ENCODE measurements around the gene CTSW. TPM values are rescaled to one million over a fixed set of nuclear protein-coding genes. Genes with fewer than 3 reads are reported as not detected.

The CTSW gene
- polyA plus RNA-seq, 3 donors: 0.71 to 1.3 (median 0.78) TPM

DNA sequence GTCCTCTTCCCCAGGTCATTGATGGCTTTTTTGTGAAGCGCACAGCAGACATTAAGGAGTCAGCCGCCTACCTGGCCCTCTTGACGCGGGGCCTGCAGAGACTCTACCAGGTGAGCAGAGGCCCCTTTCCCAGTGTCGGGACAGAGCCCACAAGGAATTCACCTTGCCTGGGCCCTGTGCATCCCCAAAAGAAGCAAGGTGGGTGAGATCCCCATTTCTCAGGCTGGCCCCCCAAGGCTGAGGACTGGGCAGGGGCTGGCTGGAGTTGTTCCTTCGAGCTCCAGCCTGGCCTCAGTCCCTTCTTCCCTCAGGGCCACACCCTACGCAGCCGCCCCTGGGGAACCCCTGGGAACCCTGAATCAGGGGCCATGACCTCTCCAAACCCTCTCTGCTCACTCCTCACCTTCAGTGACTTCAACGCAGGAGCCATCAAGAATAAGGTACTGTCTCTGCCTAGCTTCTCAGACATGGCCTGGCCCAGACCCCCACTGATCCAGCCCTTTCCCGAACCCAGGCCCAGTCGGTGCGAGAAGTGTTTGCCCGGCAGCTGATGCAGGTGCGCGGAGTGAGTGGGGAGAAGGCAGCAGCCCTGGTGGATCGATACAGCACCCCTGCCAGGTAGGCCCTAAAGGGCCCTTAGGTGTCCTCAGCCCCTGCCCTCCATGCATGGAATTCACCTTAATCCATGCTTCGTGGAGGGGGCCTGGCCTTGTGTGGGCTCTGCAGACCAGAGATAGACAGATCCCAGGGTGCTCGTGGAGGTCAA lies 14.7 kb upstream of the CTSW start:
- peaks cover 30% of the 10 kb centered on the region for H3K79me2 ChIP-seq (ENCODE audit: insufficient read depth, low read length)
- TF ChIP-seq, protein P1, sequence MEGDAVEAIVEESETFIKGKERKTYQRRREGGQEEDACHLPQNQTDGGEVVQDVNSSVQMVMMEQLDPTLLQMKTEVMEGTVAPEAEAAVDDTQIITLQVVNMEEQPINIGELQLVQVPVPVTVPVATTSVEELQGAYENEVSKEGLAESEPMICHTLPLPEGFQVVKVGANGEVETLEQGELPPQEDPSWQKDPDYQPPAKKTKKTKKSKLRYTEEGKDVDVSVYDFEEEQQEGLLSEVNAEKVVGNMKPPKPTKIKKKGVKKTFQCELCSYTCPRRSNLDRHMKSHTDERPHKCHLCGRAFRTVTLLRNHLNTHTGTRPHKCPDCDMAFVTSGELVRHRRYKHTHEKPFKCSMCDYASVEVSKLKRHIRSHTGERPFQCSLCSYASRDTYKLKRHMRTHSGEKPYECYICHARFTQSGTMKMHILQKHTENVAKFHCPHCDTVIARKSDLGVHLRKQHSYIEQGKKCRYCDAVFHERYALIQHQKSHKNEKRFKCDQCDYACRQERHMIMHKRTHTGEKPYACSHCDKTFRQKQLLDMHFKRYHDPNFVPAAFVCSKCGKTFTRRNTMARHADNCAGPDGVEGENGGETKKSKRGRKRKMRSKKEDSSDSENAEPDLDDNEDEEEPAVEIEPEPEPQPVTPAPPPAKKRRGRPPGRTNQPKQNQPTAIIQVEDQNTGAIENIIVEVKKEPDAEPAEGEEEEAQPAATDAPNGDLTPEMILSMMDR (IDR thresholded peaks at IDR 0.05): no peak
- H3K27ac Mint-ChIP-seq: peak overlapping the region in 2 of 7 donors; percentile 43 to 53
- peaks cover 40 to 60% of the 10 kb centered on the region in 2 donors for H3K36me3 Mint-ChIP-seq
- no peak overlapping the region for H3K4me3 Mint-ChIP-seq
- H3K4me3 ChIP-seq (replicated peaks in 1 of 3; ENCODE audit: low read depth in 2 of 3, low read length in 3 of 3): no peak overlapping the region
- peaks cover 16 to 28% of the 10 kb centered on the region in 2 donors for H3K4me1 ChIP-seq (ENCODE audit: control insufficient read depth in 1 of 2, insufficient read depth in 2 of 2, low read length in 2 of 2)
- 96% methylated on average over 18 of the region's 18 CpGs for WGBS (ENCODE audit: insufficient coverage)
- no peak overlapping the region for H3K27ac ChIP-seq (ENCODE audit: low read depth in 1 of 2, low read length in 2 of 2)
- no peak overlapping the region for H2AFZ ChIP-seq (ENCODE audit: insufficient read depth, low read depth, low read length, poor library complexity, severe bottlenecking)
- H3K27me3 ChIP-seq (ENCODE audit: control insufficient read depth in 2 of 2, insufficient read depth in 2 of 2, low read length in 2 of 2): no peaks in the 10 kb centered on the region
- H4K20me1 ChIP-seq (ENCODE audit: insufficient read depth, low read length): peaks cover 43% of the 10 kb centered on the region
- H3K4me1 Mint-ChIP-seq: peaks cover 29% of the 10 kb centered on the region
- H3K9me3 ChIP-seq (replicated peaks in 1 of 2; ENCODE audit: control insufficient read depth in 1 of 2, insufficient read depth in 1 of 2, low read length in 2 of 2): no peaks in the 10 kb centered on the region
- no peak overlapping the region for H3K4me2 ChIP-seq (replicated peaks; ENCODE audit: extremely low read depth, low read length, poor library complexity, severe bottlenecking)
- intact Hi-C loops (cut with micrococcal nuclease): no loop called here
- H3K9me3 Mint-ChIP-seq: no peaks in the 10 kb centered on the region
- no peak for DNase-seq
- no peak overlapping the region for H3K9ac ChIP-seq (ENCODE audit: insufficient read depth, low read length, poor library complexity, severe bottlenecking)
- H3K27me3 Mint-ChIP-seq (ENCODE audit: low read depth in 3 of 3): peaks cover 0 to 11% (median 5%) of the 10 kb centered on the region in 3 donors
- H3K36me3 ChIP-seq (replicated peaks in 1 of 2; ENCODE audit: control insufficient read depth in 1 of 2, insufficient read depth in 2 of 2, low read length in 2 of 2): peaks cover 48 to 58% of the 10 kb centered on the region in 2 donors

DNA sequence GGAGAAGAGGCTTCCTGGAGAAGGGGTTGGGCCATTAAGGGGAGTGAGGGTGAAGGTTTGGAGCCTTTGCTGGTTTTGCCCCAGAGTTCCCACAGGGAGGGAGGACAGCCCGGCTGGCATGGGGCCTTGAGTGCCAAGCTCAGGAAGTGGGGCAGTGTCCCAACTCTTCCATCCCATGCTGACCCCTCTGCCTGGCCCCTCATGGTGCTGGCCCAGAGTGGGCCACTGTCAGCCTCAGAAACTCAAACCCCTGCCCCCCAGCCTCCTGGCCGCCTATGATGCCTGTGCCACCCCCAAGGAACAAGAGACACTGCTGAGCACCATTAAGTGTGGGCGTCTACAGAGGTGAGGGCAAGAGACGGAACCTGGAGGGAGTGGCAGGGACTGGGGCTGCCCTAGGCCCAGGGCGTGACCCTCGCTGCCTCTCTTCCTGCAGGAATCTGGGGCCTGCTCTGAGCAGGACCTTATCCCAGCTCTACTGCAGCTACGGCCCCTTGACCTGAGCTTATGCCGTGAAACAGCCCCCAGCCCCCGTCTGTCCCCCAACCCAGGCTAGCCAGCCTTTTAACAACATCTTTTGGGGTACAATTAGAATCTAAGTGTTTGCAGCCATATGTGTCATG lies 14.0 kb upstream of the CTSW start:
- Histone ChIP-seq H3K27me3 (ENCODE audit: control insufficient read depth in 2 of 2, insufficient read depth in 2 of 2, low read length in 2 of 2) (no peaks in the 10 kb centered on the region), H3K4me3 (replicated peaks in 1 of 3; ENCODE audit: low read depth in 2 of 3, low read length in 3 of 3) (no peak overlapping the region), H3K9me3 (replicated peaks in 1 of 2; ENCODE audit: control insufficient read depth in 1 of 2, insufficient read depth in 1 of 2, low read length in 2 of 2) (no peaks in the 10 kb centered on the region), H3K9ac (ENCODE audit: insufficient read depth, low read length, poor library complexity, severe bottlenecking) (no peak overlapping the region), H3K4me2 (replicated peaks; ENCODE audit: extremely low read depth, low read length, poor library complexity, severe bottlenecking) (no peak overlapping the region), H3K36me3 (replicated peaks in 1 of 2; ENCODE audit: control insufficient read depth in 1 of 2, insufficient read depth in 2 of 2, low read length in 2 of 2) (peaks cover 48 to 58% of the 10 kb centered on the region in 2 donors), H3K79me2 (ENCODE audit: insufficient read depth, low read length) (peaks cover 27% of the 10 kb centered on the region), H2AFZ (ENCODE audit: insufficient read depth, low read depth, low read length, poor library complexity, severe bottlenecking) (no peak overlapping the region), H4K20me1 (ENCODE audit: insufficient read depth, low read length) (peaks cover 43% of the 10 kb centered on the region), H3K4me1 (ENCODE audit: control insufficient read depth in 1 of 2, insufficient read depth in 2 of 2, low read length in 2 of 2) (peaks cover 17 to 28% of the 10 kb centered on the region in 2 donors), H3K27ac (ENCODE audit: low read depth in 1 of 2, low read length in 2 of 2) (no peak overlapping the region)
- Mint-ChIP-seq H3K27ac (peak overlapping the region in 1 of 7 donors; percentile 12), H3K27me3 (ENCODE audit: low read depth in 3 of 3) (peaks cover 4 to 18% (median 13%) of the 10 kb centered on the region in 3 donors), H3K4me3 (no peak overlapping the region), H3K36me3 (peaks cover 40 to 60% of the 10 kb centered on the region in 2 donors), H3K9me3 (no peaks in the 10 kb centered on the region), H3K4me1 (peaks cover 29% of the 10 kb centered on the region)
- TF ChIP-seq, protein P1 (IDR thresholded peaks at IDR 0.05): no peak
- 94% methylated on average over 7 of the region's 9 CpGs for WGBS (ENCODE audit: insufficient coverage)
- no peak for DNase-seq
- intact Hi-C loops (cut with micrococcal nuclease): no loop called here
